ENCODE results near the gene ZNF35.

DNA sequence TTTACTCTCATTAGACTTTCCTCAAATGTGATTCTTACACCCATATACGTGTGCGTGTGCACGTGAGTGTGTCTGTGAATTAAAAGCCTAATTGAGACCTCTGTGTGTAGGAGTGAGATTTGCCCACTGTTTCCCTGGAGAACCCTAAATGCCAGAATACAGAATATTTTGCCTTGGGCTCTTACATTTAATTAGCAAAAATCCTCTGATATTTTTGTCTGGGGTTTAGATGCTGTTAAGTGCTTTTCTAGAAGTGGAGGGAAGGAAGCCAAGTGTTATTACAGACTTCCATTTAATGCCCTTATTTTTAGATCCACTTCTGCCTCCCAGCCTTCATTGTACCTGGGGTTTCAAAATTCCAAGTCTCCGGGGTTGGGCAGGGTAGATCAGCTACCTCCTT lies 17.8 kb downstream of the ZNF35 start:
- TF ChIP-seq, protein P1, sequence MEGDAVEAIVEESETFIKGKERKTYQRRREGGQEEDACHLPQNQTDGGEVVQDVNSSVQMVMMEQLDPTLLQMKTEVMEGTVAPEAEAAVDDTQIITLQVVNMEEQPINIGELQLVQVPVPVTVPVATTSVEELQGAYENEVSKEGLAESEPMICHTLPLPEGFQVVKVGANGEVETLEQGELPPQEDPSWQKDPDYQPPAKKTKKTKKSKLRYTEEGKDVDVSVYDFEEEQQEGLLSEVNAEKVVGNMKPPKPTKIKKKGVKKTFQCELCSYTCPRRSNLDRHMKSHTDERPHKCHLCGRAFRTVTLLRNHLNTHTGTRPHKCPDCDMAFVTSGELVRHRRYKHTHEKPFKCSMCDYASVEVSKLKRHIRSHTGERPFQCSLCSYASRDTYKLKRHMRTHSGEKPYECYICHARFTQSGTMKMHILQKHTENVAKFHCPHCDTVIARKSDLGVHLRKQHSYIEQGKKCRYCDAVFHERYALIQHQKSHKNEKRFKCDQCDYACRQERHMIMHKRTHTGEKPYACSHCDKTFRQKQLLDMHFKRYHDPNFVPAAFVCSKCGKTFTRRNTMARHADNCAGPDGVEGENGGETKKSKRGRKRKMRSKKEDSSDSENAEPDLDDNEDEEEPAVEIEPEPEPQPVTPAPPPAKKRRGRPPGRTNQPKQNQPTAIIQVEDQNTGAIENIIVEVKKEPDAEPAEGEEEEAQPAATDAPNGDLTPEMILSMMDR (IDR thresholded peaks at IDR 0.05; ENCODE audit: insufficient read depth, low read depth, low read length) = no peak
- no peak for TF ChIP-seq EZH2 (IDR thresholded peaks at IDR 0.05; ENCODE audit: insufficient read depth, low read length)
